GM23248 (cell line): Measurements from ENCODE around the gene DNAJB5.

Experiments
- EZH2 ChIP-seq: fragments of 200-600 bp; sonication (generic); IDR thresholded peaks from 2 replicates; pipeline ENCODE4 v1.6.1; 2018; ENCODE audit warnings: antibody characterized with exemption, mild to moderate bottlenecking; ENCODE audit not compliant: insufficient read depth, poor library complexity, severe bottlenecking
- EZH2phosphoT487 ChIP-seq: fragments of 200-600 bp; sonication (generic); IDR thresholded peaks from 2 replicates; pipeline ENCODE4 v1.6.1; 2018; ENCODE audit warnings: antibody characterized with exemption, moderate library complexity, mild to moderate bottlenecking, low read depth; ENCODE audit not compliant: insufficient read depth

DNA sequence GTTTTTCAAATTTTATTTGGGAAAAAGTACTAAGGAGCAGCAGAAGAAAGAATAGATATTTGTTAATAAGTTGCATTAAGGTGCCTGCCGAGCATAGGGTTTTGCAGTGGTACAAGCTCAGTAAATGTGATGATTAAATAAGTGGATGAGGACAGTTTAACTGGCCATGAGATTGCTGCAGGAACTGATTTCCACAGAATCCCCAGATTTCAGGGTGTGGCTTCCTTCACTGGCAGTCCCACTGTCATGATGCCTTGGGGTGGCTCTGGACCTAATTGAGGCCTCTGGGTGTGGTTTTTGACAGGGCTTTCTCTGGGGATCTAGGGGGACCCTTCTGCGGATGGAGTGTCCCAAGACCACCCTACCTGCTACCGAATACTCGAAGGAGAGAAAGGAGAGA lies 30.1 kb upstream of the DNAJB5 start:
- TF ChIP-seq EZH2, result no peak
- no peak for TF ChIP-seq EZH2phosphoT487
